GM12878 (cell line): ENCODE results near the gene MARCHF2. TPM values are rescaled to one million over a fixed set of nuclear protein-coding genes. Genes with fewer than 3 reads are reported as not detected.

ENCODE experiments used
- ATAC-seq: fragments of 200-7000 bp; cut with Tn5 transposase; 3 replicates; pipeline ENCODE4 v1.9.1; 2020; ENCODE audit warnings: mild to moderate bottlenecking, moderate library complexity
- BruUV-seq: library from RNA; stranded (reverse); fragments of 400-500 nt; replicated peaks from 2 replicates; lab custom pipeline; 2021; lab: Mats Ljungman, UMichigan
- CTCF ChIA-PET: fragments of 300-600 bp; sonication (Branson Sonifier 250); formaldehyde crosslinking; extraction: SDS; loops from one replicate; lab custom pipeline; 2021; ENCODE audit warnings: inconsistent platforms; lab: Yijun Ruan, JAX
- POLR2A ChIA-PET: fragments of 350-600 bp; formaldehyde crosslinking; extraction: SDS; loops from one replicate; lab custom pipeline; 2021; ENCODE audit warnings: inconsistent platforms; lab: Charles Lee
- RAD21 ChIA-PET: fragments of 300-600 bp; sonication (Branson Sonifier 250); formaldehyde crosslinking; loops from one replicate; lab custom pipeline; 2023; ENCODE audit warnings: antibody characterized with exemption; ENCODE audit not compliant: unreplicated experiment; lab: Charles Lee
- SMC1A ChIA-PET: fragments of 300-600 bp; sonication (Branson Sonifier 250); formaldehyde crosslinking; loops from one replicate; lab custom pipeline; 2023; ENCODE audit not compliant: unreplicated experiment, uncharacterized antibody; lab: Charles Lee
- DNase-seq: peaks from one replicate; pipeline ENCODE4 v3.0.0-alpha.2; 2011; ENCODE audit warnings: low read depth, low spot score
- FAIRE-seq: peaks from 3 replicates; lab custom pipeline; 2011; peaks lifted over from hg19 to GRCh38; lab: Jason Lieb, UNC
- H2AFZ ChIP-seq: 2 replicates; pipeline ENCODE4 v1.6.0; 2011; ENCODE audit warnings: low read depth, low read length, control low read depth; ENCODE audit not compliant: control insufficient read depth
- H3K27ac ChIP-seq: 2 replicates; pipeline ENCODE4 v1.5.1; 2011; ENCODE audit warnings: control low read depth; ENCODE audit not compliant: control insufficient read depth, insufficient read depth
- H3K27me3 ChIP-seq, 2 experiments: replicated peaks in 1 of 2; 2 replicates each; pipeline versions ENCODE4 v1.6.0 to v1.6.1; 2011; ENCODE audit warnings: low read length in 1 of 2; ENCODE audit not compliant: control insufficient read depth in 2 of 2, insufficient read depth in 2 of 2
- H3K36me3 ChIP-seq, 2 experiments: 2 replicates each; pipeline ENCODE4 v1.5.1; 2011; ENCODE audit warnings: low read length in 1 of 2; ENCODE audit not compliant: control insufficient read depth in 2 of 2, insufficient read depth in 2 of 2
- H3K4me1 ChIP-seq: 2 replicates; pipeline ENCODE4 v1.6.1; 2011; ENCODE audit warnings: mild to moderate bottlenecking, low read length, moderate library complexity, mixed read lengths; ENCODE audit not compliant: control insufficient read depth, insufficient read depth
- H3K4me2 ChIP-seq: 2 replicates; pipeline ENCODE4 v1.6.0; 2011; ENCODE audit warnings: control low read depth; ENCODE audit not compliant: control insufficient read depth, insufficient read depth
- H3K4me3 ChIP-seq: fragments of 200-600 bp; sonication (generic); 2 replicates; pipeline ENCODE4 v1.5.1; 2016
- H3K79me2 ChIP-seq: 2 replicates; pipeline ENCODE4 v1.6.0; 2011; ENCODE audit warnings: low read length; ENCODE audit not compliant: control insufficient read depth, insufficient read depth
- H3K9ac ChIP-seq: 2 replicates; pipeline ENCODE4 v1.8.0; 2011; ENCODE audit warnings: low read length, control low read depth, mixed read lengths; ENCODE audit not compliant: control insufficient read depth, insufficient read depth
- H3K9me3 ChIP-seq: replicated peaks from 3 replicates; pipeline ENCODE4 v1.5.1; 2011; ENCODE audit warnings: mild to moderate bottlenecking, low read length; ENCODE audit not compliant: control insufficient read depth, insufficient read depth
- H4K20me1 ChIP-seq: 2 replicates; pipeline ENCODE4 v1.6.0; 2011; ENCODE audit not compliant: control insufficient read depth, insufficient read depth
- DPF2 ChIP-seq: fragments of 450-650 bp; IDR thresholded peaks from 2 replicates; pipeline ENCODE4 v1.6.1; 2017; ENCODE audit warnings: mild to moderate bottlenecking
- ESRRA ChIP-seq: IDR thresholded peaks from 2 replicates; pipeline ENCODE4 v1.6.1; 2012; ENCODE audit warnings: mild to moderate bottlenecking, low read length, improper control_type of control experiment
- HDAC6 ChIP-seq: fragments of 200-600 bp; sonication (generic); IDR thresholded peaks from one replicate; pipeline ENCODE4 v1.8.0; 2017; ENCODE audit warnings: antibody characterized with exemption; ENCODE audit not compliant: unreplicated experiment
- PAX8 ChIP-seq: fragments of 450-650 bp; IDR thresholded peaks from 2 replicates; pipeline ENCODE4 v1.6.1; 2017; ENCODE audit warnings: mild to moderate bottlenecking, moderate library complexity
- RBBP5 ChIP-seq: fragments of 200-600 bp; sonication (generic); conservative IDR thresholded peaks from 2 replicates; pipeline ENCODE4 v1.6.1; 2016
- SMARCA5 ChIP-seq: fragments of 450-650 bp; IDR thresholded peaks from 2 replicates; pipeline ENCODE4 v1.6.1; 2017; ENCODE audit warnings: mild to moderate bottlenecking
- SP1 ChIP-seq: IDR thresholded peaks from one replicate; pipeline ENCODE4 v1.6.1; 2011; ENCODE audit warnings: low read depth, low read length
- ZNF217 ChIP-seq: fragments of 450-650 bp; IDR thresholded peaks from 2 replicates; pipeline ENCODE4 v1.6.1; 2017; ENCODE audit warnings: antibody characterized with exemption, mild to moderate bottlenecking
- ZZZ3 ChIP-seq: IDR thresholded peaks from 2 replicates; pipeline ENCODE4 v1.6.1; 2011; ENCODE audit warnings: low read depth; ENCODE audit not compliant: control insufficient read depth, insufficient read length
- WGBS: methylation state at CpG from one replicate; pipeline ENCODE4 v1.1.6; 2016; ENCODE audit warnings: low lambda C conversion rate; ENCODE audit not compliant: insufficient replicate concordance, insufficient coverage; ENCODE audit errors: missing lambda C conversion rate; 5-methylcytosine and 5-hydroxymethylcytosine counted together
- in situ Hi-C: fragments of 300-500 bp; cut with MboI; formaldehyde crosslinking; loops from 9 replicates; pipeline ENCODE4 v1.14.3; 2018; ENCODE audit warnings: mixed read lengths
- intact Hi-C: fragments of 100-400 bp; cut with micrococcal nuclease; formaldehyde crosslinking; loops from one replicate; pipeline ENCODE4 v1.14.2; 2022; ENCODE audit not compliant: unreplicated experiment
- polyA plus RNA-seq, 11 experiments: library from polyadenylated mRNA; depleted of rRNA in 4 of 11; unstranded in 6 of 11; stranded (reverse) in 5 of 11; fragments of >200 nt; fragmentation: Nextera tagmentation in 4 of 11; fragmentation: Illumina TruSeq in 1 of 11; extraction: Ambion mirVana in 4 of 11; extraction: Trizol in 1 of 11; gene quantifications; 1 replicate in 1 of 11; 2 replicates in 10 of 11; pipeline versions ENCODE4 v1.2.1 to v1.2.3, GENCODE V29; 2011 to 2016; ENCODE audit warnings: inconsistent platforms in 2 of 11, missing spikeins in 2 of 11, low read depth in 1 of 11
- total RNA-seq, 4 experiments: library from RNA; depleted of rRNA in 3 of 4; stranded (reverse); fragments of >200 nt in 3 of 4; fragmentation: Illumina TruSeq in 1 of 4; extraction: Trizol in 1 of 4; gene quantifications; 2 replicates each; pipeline versions ENCODE4 v1.2.1 to v1.2.3, GENCODE V29; 2013 to 2021
- TF ChIP-seq, protein P1 (sequence below): fragments of 450-650 bp; formaldehyde crosslinking; IDR thresholded peaks from 2 replicates; pipeline ENCODE4 v1.4.0; 2022; ENCODE audit warnings: mild to moderate bottlenecking, moderate library complexity
- TF ChIP-seq, protein P2 (sequence below): fragments of 450-650 bp; conservative IDR thresholded peaks from 2 replicates; pipeline ENCODE4 v1.6.1; 2017; ENCODE audit warnings: mild to moderate bottlenecking, moderate library complexity
- TF ChIP-seq, protein P3 (sequence below): IDR thresholded peaks from 2 replicates; pipeline ENCODE4 v1.6.1; 2012; ENCODE audit warnings: improper control_type of control experiment, low read depth, low read length; ENCODE audit not compliant: insufficient replicate concordance

The MARCHF2 gene
- total and polyA plus RNA-seq, 10 of the 15 experiments (the other 5 are each of a cell fraction or from before 2014, with no cell fraction given), result 1.6 to 30.3 (median 10.8) TPM

DNA sequence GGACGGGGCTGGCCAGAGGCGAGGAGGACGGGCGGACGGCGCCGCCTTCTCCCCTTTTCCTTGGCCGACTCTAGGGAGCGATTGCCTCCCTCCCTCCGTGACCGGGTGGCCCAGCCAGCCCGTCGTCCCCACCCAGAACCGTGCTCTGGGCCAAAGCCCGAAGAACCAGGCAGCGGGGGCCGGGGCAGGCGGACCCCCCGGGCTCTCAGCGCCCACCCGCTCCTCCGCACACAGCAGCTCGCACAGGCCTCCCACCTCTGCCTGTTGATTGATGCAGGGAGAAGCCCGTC lies 9.3 kb upstream of the MARCHF2 start:
- DNase-seq (no peak), ATAC-seq (no peak), FAIRE-seq (no peak)
- no peak overlapping the region for H3K4me2 ChIP-seq
- H3K27me3 ChIP-seq, result no peaks in the 10 kb centered on the region
- CTCF ChIA-PET, result no interaction called here
- no peak overlapping the region for H3K27ac ChIP-seq
- POLR2A ChIA-PET, result no interaction called here
- no peaks in the 10 kb centered on the region; the same call in 1 of the 2 replicates for H3K79me2 ChIP-seq
- intact Hi-C loops, result no loop called here
- no peak for TF ChIP-seq DPF2
- TF ChIP-seq, protein P1, sequence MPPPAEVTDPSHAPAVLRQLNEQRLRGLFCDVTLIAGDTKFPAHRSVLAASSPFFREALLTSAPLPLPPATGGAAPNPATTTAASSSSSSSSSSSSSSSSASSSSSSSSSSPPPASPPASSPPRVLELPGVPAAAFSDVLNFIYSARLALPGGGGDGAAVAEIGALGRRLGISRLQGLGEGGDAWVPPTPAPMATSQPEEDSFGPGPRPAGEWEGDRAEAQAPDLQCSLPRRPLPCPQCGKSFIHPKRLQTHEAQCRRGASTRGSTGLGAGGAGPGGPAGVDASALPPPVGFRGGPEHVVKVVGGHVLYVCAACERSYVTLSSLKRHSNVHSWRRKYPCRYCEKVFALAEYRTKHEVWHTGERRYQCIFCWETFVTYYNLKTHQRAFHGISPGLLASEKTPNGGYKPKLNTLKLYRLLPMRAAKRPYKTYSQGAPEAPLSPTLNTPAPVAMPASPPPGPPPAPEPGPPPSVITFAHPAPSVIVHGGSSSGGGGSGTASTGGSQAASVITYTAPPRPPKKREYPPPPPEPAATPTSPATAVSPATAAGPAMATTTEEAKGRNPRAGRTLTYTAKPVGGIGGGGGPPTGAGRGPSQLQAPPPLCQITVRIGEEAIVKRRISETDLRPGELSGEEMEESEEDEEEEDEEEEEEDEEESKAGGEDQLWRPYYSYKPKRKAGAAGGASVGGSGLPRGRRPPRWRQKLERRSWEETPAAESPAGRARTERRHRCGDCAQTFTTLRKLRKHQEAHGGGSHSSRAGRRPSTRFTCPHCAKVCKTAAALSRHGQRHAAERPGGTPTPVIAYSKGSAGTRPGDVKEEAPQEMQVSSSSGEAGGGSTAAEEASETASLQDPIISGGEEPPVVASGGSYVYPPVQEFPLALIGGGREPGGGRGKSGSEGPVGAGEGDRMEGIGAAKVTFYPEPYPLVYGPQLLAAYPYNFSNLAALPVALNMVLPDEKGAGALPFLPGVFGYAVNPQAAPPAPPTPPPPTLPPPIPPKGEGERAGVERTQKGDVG (CRISPR knock-in tag), result no peak
- TF ChIP-seq ESRRA, result no peak
- no peak for TF ChIP-seq SP1
- TF ChIP-seq SMARCA5, result no peak
- TF ChIP-seq, protein P2, sequence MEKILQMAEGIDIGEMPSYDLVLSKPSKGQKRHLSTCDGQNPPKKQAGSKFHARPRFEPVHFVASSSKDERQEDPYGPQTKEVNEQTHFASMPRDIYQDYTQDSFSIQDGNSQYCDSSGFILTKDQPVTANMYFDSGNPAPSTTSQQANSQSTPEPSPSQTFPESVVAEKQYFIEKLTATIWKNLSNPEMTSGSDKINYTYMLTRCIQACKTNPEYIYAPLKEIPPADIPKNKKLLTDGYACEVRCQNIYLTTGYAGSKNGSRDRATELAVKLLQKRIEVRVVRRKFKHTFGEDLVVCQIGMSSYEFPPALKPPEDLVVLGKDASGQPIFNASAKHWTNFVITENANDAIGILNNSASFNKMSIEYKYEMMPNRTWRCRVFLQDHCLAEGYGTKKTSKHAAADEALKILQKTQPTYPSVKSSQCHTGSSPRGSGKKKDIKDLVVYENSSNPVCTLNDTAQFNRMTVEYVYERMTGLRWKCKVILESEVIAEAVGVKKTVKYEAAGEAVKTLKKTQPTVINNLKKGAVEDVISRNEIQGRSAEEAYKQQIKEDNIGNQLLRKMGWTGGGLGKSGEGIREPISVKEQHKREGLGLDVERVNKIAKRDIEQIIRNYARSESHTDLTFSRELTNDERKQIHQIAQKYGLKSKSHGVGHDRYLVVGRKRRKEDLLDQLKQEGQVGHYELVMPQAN, result no peak
- no peak for TF ChIP-seq RBBP5
- TF ChIP-seq PAX8, result no peak
- no peak for TF ChIP-seq ZNF217
- TF ChIP-seq, protein P3, sequence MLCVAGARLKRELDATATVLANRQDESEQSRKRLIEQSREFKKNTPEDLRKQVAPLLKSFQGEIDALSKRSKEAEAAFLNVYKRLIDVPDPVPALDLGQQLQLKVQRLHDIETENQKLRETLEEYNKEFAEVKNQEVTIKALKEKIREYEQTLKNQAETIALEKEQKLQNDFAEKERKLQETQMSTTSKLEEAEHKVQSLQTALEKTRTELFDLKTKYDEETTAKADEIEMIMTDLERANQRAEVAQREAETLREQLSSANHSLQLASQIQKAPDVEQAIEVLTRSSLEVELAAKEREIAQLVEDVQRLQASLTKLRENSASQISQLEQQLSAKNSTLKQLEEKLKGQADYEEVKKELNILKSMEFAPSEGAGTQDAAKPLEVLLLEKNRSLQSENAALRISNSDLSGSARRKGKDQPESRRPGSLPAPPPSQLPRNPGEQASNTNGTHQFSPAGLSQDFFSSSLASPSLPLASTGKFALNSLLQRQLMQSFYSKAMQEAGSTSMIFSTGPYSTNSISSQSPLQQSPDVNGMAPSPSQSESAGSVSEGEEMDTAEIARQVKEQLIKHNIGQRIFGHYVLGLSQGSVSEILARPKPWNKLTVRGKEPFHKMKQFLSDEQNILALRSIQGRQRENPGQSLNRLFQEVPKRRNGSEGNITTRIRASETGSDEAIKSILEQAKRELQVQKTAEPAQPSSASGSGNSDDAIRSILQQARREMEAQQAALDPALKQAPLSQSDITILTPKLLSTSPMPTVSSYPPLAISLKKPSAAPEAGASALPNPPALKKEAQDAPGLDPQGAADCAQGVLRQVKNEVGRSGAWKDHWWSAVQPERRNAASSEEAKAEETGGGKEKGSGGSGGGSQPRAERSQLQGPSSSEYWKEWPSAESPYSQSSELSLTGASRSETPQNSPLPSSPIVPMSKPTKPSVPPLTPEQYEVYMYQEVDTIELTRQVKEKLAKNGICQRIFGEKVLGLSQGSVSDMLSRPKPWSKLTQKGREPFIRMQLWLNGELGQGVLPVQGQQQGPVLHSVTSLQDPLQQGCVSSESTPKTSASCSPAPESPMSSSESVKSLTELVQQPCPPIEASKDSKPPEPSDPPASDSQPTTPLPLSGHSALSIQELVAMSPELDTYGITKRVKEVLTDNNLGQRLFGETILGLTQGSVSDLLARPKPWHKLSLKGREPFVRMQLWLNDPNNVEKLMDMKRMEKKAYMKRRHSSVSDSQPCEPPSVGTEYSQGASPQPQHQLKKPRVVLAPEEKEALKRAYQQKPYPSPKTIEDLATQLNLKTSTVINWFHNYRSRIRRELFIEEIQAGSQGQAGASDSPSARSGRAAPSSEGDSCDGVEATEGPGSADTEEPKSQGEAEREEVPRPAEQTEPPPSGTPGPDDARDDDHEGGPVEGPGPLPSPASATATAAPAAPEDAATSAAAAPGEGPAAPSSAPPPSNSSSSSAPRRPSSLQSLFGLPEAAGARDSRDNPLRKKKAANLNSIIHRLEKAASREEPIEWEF, result no peak
- no peak for TF ChIP-seq ZZZ3
- no peak for TF ChIP-seq HDAC6
- H3K4me3 ChIP-seq, result no peak overlapping the region
- no TSS peak for BruUV-seq
- H3K36me3 ChIP-seq, result peaks cover 3 to 30% of the 10 kb centered on the region in 2 experiments; a peak in 2 of 4 replicates
- in situ Hi-C loops, result no loop called here
- SMC1A ChIA-PET, result interaction anchor here (0.8 to 1.1 kb wide), 2 partner anchors 8 to 47 kb away, joined by 3 read pairs; no protein-coding TSS in a partner anchor
- WGBS, result 95% methylated on average over 10 of the region's 24 CpGs
- no peaks in the 10 kb centered on the region for H4K20me1 ChIP-seq
- H2AFZ ChIP-seq, result no peak overlapping the region
- H3K9me3 ChIP-seq, result no peaks in the 10 kb centered on the region
- RAD21 ChIA-PET, result no interaction called here
- H3K4me1 ChIP-seq, result no peaks in the 10 kb centered on the region
- no peak overlapping the region for H3K9ac ChIP-seq
